Measurements from ENCODE around the gene USP46.

Gene USP46

GRCh38 chr4:52657618-52658501 lies 1.2 kb downstream of the USP46 start:
- in situ Hi-C loops (cut with HindIII; ENCODE audit: low sequenced_read_pairs): loop anchor here (10.0 to 25.0 kb wide), 2 partner anchors 77 to 96 kb away; no protein-coding TSS in a partner anchor

- in situ Hi-C loops (cut with HindIII; ENCODE audit: low sequenced_read_pairs): loop anchor here (10.0 to 25.0 kb wide), 2 partner anchors 78 to 95 kb away; no protein-coding TSS in a partner anchor
Observed at GRCh38 chr4:52657292-52657617, 1.8 kb downstream of the USP46 start.

GRCh38 chr4:52655506-52655905 lies 3.6 kb downstream of the USP46 start:
- in situ Hi-C loops (cut with HindIII; ENCODE audit: low sequenced_read_pairs): loop anchor here (10.0 to 25.0 kb wide), 2 partner anchors 79 to 93 kb away; no protein-coding TSS in a partner anchor

GRCh38 chr4:52651996-52652672 lies 7.0 kb downstream of the USP46 start:
- in situ Hi-C loops (cut with HindIII; ENCODE audit: low sequenced_read_pairs): loop anchor here (10.0 to 25.0 kb wide), 2 partner anchors 83 to 90 kb away; no protein-coding TSS in a partner anchor

GRCh38 chr4:52648836-52649235 lies 10.3 kb downstream of the USP46 start:
- in situ Hi-C loops (cut with HindIII; ENCODE audit: low sequenced_read_pairs): no loop called here

GRCh38 chr4:52646741-52647140 lies 12.4 kb downstream of the USP46 start:
- in situ Hi-C loops (cut with HindIII; ENCODE audit: low sequenced_read_pairs): no loop called here

GRCh38 chr4:52646096-52646495 lies 13.0 kb downstream of the USP46 start:
- in situ Hi-C loops (cut with HindIII; ENCODE audit: low sequenced_read_pairs): no loop called here

- in situ Hi-C loops (cut with HindIII; ENCODE audit: low sequenced_read_pairs): no loop called here
Observed at GRCh38 chr4:52645300-52645699, 13.8 kb downstream of the USP46 start.

GRCh38 chr4:52643785-52644244 lies 15.3 kb downstream of the USP46 start:
- in situ Hi-C loops (cut with HindIII; ENCODE audit: low sequenced_read_pairs): no loop called here

- in situ Hi-C loops (cut with HindIII; ENCODE audit: low sequenced_read_pairs): no loop called here
Observed at GRCh38 chr4:52643190-52643589, 15.9 kb downstream of the USP46 start.

GRCh38 chr4:52641854-52642563 lies 17.1 kb downstream of the USP46 start:
- in situ Hi-C loops (cut with HindIII; ENCODE audit: low sequenced_read_pairs): no loop called here

- in situ Hi-C loops (cut with HindIII; ENCODE audit: low sequenced_read_pairs): no loop called here
Observed at GRCh38 chr4:52640808-52641565, 18.1 kb downstream of the USP46 start.

- in situ Hi-C loops (cut with HindIII; ENCODE audit: low sequenced_read_pairs): no loop called here
Observed at GRCh38 chr4:52638717-52639116, 20.4 kb downstream of the USP46 start.

GRCh38 chr4:52637116-52637515 lies 22.0 kb downstream of the USP46 start:
- in situ Hi-C loops (cut with HindIII; ENCODE audit: low sequenced_read_pairs): no loop called here

GRCh38 chr4:52635560-52635959 lies 23.5 kb downstream of the USP46 start:
- in situ Hi-C loops (cut with HindIII; ENCODE audit: low sequenced_read_pairs): no loop called here

GRCh38 chr4:52635130-52635529 lies 24.0 kb downstream of the USP46 start:
- in situ Hi-C loops (cut with HindIII; ENCODE audit: low sequenced_read_pairs): no loop called here

- in situ Hi-C loops (cut with HindIII; ENCODE audit: low sequenced_read_pairs): no loop called here
Observed at GRCh38 chr4:52633846-52634245, 25.3 kb downstream of the USP46 start.

- in situ Hi-C loops (cut with HindIII; ENCODE audit: low sequenced_read_pairs): no loop called here
Observed at GRCh38 chr4:52628974-52629373, 30.1 kb downstream of the USP46 start.

GRCh38 chr4:52628543-52628942 lies 30.6 kb downstream of the USP46 start:
- in situ Hi-C loops (cut with HindIII; ENCODE audit: low sequenced_read_pairs): no loop called here

GRCh38 chr4:52627876-52628275 lies 31.2 kb downstream of the USP46 start:
- in situ Hi-C loops (cut with HindIII; ENCODE audit: low sequenced_read_pairs): no loop called here
